Epithelial cell of proximal tubule (primary cell): ENCODE data around the gene UBAC2. TPM values are rescaled to one million over a fixed set of nuclear protein-coding genes. Genes with fewer than 3 reads are reported as not detected.

Source experiments
- DNase-seq: peaks from one replicate; pipeline ENCODE4 v3.0.0-alpha.2; 2011; ENCODE audit warnings: low read depth
- H3K4me3 ChIP-seq: 2 replicates; pipeline ENCODE4 v1.5.1; 2011; ENCODE audit warnings: low read depth, mild to moderate bottlenecking, low read length
- CTCF ChIP-seq: conservative IDR thresholded peaks from 2 replicates; pipeline ENCODE4 v1.5.1; 2012; ENCODE audit warnings: low read depth, mild to moderate bottlenecking, low read length
- total RNA-seq: library from RNA; depleted of rRNA; stranded (reverse); fragments of >200 nt; gene quantifications from 2 replicates; pipeline ENCODE4 v1.2.3, GENCODE V29; 2015

UBAC2 gene
- total RNA-seq, 1 donor from 2014 or later, result 63.9 TPM

GRCh38 chr13:99399623-99399974 is 198.9 kb downstream of the UBAC2 start:
- no peak overlapping the region for H3K4me3 ChIP-seq
- DNase-seq, result no peak
- no peak for TF ChIP-seq CTCF

- no peak for TF ChIP-seq CTCF
- H3K4me3 ChIP-seq, result no peak overlapping the region
- no peak for DNase-seq
Observed at GRCh38 chr13:99403458-99403971, 202.9 kb downstream of the UBAC2 start.

DNA sequence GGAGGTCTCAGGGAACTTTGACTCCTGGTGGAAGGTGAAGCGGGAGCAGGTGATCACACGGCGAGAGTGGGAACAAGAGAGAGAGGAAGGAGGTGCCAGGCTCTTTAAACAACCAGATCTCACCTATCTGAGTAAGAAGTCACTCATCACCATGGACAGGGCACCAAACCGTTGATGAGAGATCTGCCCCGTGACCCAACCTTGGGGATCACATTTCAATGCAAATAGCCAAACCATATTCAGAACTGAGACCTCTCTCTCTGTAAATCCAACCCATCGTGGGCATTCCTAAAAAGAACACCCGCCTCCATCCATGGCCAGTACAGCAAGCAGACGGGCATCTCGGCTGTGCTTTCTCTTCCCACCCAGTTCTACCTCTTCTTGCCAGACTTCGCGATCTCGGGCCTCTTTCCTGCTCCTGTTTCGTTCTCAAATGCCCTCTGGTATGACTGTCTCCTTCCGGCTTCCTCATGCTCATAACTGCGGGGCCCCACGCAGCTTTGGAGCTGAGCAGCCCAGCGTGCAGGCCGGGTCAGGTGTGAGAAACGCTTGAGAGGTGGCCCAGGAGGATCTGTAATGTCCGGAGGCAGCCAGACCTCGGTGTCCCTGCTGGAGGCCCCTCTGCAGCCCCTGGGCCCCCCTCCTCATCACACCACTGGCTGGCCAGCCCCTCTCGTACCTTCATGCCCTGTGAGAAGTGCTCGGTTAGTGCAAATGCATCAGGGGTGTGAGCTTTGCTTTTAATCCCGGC is 203.5 kb downstream of the UBAC2 start:
- DNase-seq, result no peak
- no peak for TF ChIP-seq CTCF

GRCh38 chr13:99405966-99406365 is 205.3 kb downstream of the UBAC2 start:
- no peak for DNase-seq
- TF ChIP-seq CTCF, result no peak
- no peak overlapping the region for H3K4me3 ChIP-seq

More for the DNA sequence above, 203.5 kb downstream of the UBAC2 start:
- H3K4me3 ChIP-seq, result no peak overlapping the region

DNA sequence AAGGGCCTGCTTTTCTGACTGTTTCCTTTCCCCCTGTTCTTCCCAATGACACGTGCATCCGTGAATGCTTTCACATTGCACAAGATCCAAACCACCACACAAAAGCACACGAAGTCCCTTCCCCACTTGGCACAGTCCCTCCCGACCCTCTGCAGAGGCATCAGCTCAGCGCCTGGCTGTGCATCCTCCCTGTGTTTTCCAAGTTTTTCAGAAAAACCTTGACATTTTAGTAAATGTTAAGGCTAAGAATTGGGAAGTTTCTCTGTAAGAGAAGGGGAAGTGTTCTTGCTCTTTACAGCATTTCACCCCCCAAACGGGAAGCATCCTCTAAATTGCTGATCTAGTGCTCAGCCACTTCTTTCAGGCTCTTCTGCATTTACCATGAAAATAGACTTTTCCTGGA is 206.1 kb downstream of the UBAC2 start:
- TF ChIP-seq CTCF, result no peak
- no peak for DNase-seq
- H3K4me3 ChIP-seq, result no peak overlapping the region

DNA sequence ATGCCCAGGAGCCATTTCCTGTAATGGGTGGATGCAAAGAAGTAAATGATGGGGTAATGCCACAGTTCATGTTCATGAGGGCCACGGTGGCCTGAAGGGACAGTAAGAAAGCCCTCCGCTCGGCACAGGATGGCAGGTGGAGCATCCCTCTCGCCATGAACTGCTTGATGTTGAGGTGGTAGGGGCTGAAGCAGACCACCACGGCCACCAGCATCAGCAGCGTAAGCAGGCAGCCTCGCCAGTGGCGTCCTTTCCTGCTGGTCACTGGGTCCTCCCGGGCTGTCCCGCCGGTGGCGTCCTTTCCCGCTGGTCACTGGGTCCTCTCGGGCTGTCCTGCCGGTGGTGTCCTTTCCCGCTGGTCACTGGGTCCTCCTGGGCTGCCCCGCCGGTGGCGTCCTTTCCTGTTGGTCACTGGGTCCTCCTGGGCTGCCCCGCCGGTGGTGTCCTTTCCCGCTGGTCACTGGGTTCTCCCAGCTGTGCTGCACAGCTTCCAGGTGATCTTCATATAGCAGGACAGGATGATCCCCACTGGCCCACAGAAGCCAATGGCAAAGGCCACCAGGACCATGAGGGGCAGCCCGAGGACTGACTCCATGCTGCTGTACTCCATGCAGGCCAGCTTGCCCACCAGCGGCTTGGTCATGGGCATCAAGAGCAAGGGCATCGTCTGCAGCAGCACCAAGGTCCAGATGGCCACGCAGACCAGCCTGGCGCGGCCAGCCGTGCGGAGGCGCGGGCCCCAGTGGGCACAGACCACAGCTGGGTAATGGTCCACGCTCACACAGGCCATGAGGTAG is 207.4 kb downstream of the UBAC2 start:
- no peak for TF ChIP-seq CTCF
- no peak overlapping the region for H3K4me3 ChIP-seq
- DNase-seq, result no peak
